ENCODE measurements around the gene USHBP1. TPM values are rescaled to one million over a fixed set of nuclear protein-coding genes. Genes with fewer than 3 reads are reported as not detected.

USHBP1 gene
- total and polyA plus RNA-seq, 7 experiments from 2014 or later = 0.22 to 1.2 (median 0.49) TPM; not detected in 1

- ATAC-seq = no peak
- no peak overlapping the region for H3K4me3 ChIP-seq (ENCODE audit: low read length)
- no peaks in the 10 kb centered on the region for H3K27me3 ChIP-seq (ENCODE audit: control insufficient read depth in 2 of 2, insufficient read depth in 2 of 2, low read length in 2 of 2)
- H3K36me3 Mint-ChIP-seq = peaks cover 0 to 7% (median 4%) of the 10 kb centered on the region in 5 donors
- peaks cover 0 to 2% (median 0%) of the 10 kb centered on the region in 5 donors for H3K27me3 Mint-ChIP-seq
- no peak overlapping the region for H3K27ac ChIP-seq (ENCODE audit: low read depth, low read length)
- ChIA-PET CTCF (interaction anchor here (1.6 kb wide), 1 partner anchor 9 kb away, joined by 5 read pairs; no protein-coding TSS in a partner anchor), POLR2A (interaction anchor here (0.5 to 2.9 kb wide), 3 partner anchors 53 to 179 kb away, joined by 3 to 15 read pairs (median 4); partner anchors contain the start of gene USE1)
- H3K4me1 Mint-ChIP-seq = peaks cover 8 to 30% (median 22%) of the 10 kb centered on the region in 7 donors
- peaks cover 0 to 4% (median 0%) of the 10 kb centered on the region in 11 donors for H3K9me3 Mint-ChIP-seq
- H3K27ac Mint-ChIP-seq = no peak overlapping the region
- peaks cover 0 to 35% (median 6%) of the 10 kb centered on the region in 3 experiments for H3K36me3 ChIP-seq (ENCODE audit: control insufficient read depth in 2 of 3, insufficient read depth in 3 of 3, low read length in 3 of 3)
- H3K9me3 ChIP-seq (ENCODE audit: control insufficient read depth in 2 of 3, low read length in 3 of 3) = no peaks in the 10 kb centered on the region
- DNase-seq = no peak
- intact Hi-C loops (cut with micrococcal nuclease) = no loop called here
- H3K4me3 Mint-ChIP-seq = peak overlapping the region; percentile 27 to 90 (median 74)
- H3K4me1 ChIP-seq (ENCODE audit: control insufficient read depth in 2 of 2, insufficient read depth in 2 of 2, low read length in 2 of 2) = peaks cover 6 to 18% of the 10 kb centered on the region in 2 donors
Observed at GRCh38 chr19:17268754-17269153, 4.2 kb upstream of the USHBP1 start.

GRCh38 chr19:17266975-17267788 lies 2.6 kb upstream of the USHBP1 start, which contains the start of gene BABAM1:
Gene BABAM1 (plus strand): TSS chr19:17267443. CDS start chr19:17268807, 1,364 bp downstream.
- intact Hi-C loops (cut with micrococcal nuclease) = loop anchor here (1.0 to 2.0 kb wide), 13 partner anchors 20 to 266 kb away; partner anchors contain the start of genes GTPBP3 (in 2 of the 2), HAUS8 (in 2 of the 2), MRPL34 (in 2 of the 2) and MYO9B (in 2 of the 2)
- peak; percentile 96 for ATAC-seq
- Histone ChIP-seq H3K27me3 (ENCODE audit: control insufficient read depth in 2 of 2, insufficient read depth in 2 of 2, low read length in 2 of 2) (no peaks in the 10 kb centered on the region), H3K9me3 (ENCODE audit: control insufficient read depth in 2 of 3, low read length in 3 of 3) (no peaks in the 10 kb centered on the region), H3K36me3 (ENCODE audit: control insufficient read depth in 2 of 3, insufficient read depth in 3 of 3, low read length in 3 of 3) (peaks cover 0 to 24% (median 6%) of the 10 kb centered on the region in 3 experiments), H3K4me1 (ENCODE audit: control insufficient read depth in 2 of 2, insufficient read depth in 2 of 2, low read length in 2 of 2) (peaks cover 6 to 18% of the 10 kb centered on the region in 2 donors), H3K4me3 (ENCODE audit: low read length) (peak within 1 kb of the TSS; percentile 84), H3K27ac (ENCODE audit: low read depth, low read length) (peak within 1 kb of the TSS; percentile 76)
- POLR2A ChIA-PET = interaction anchor here (0.6 to 3.4 kb wide), 23 partner anchors 9 to 607 kb away, joined by 3 to 18 read pairs (median 4); partner anchors contain the start of genes DDA1, MVB12A, OCEL1 and PGLS
- H3K27me3 Mint-ChIP-seq = peaks cover 0 to 2% (median 0%) of the 10 kb centered on the region in 5 donors
- peak within 1 kb of the TSS; percentile 68 to 92 (median 84) for H3K4me3 Mint-ChIP-seq
- CTCF ChIA-PET = interaction anchor here (0.6 to 1.4 kb wide), 8 partner anchors 12 to 143 kb away, joined by 3 to 14 read pairs (median 4); partner anchors contain the start of gene MRPL34
- H3K36me3 Mint-ChIP-seq = peaks cover 0 to 7% (median 4%) of the 10 kb centered on the region in 5 donors
- H3K4me1 Mint-ChIP-seq = peaks cover 8 to 30% (median 22%) of the 10 kb centered on the region in 7 donors
- H3K9me3 Mint-ChIP-seq = peaks cover 0 to 4% (median 0%) of the 10 kb centered on the region in 11 donors
- DNase-seq = peak; percentile 69 to 99 (median 99)
- H3K27ac Mint-ChIP-seq = peak within 1 kb of the TSS; percentile 69 to 93 (median 82)

GRCh38 chr19:17266589-17266974 lies 2.0 kb upstream of the USHBP1 start:
- no peaks in the 10 kb centered on the region for H3K27me3 ChIP-seq (ENCODE audit: control insufficient read depth in 2 of 2, insufficient read depth in 2 of 2, low read length in 2 of 2)
- peaks cover 0 to 18% (median 6%) of the 10 kb centered on the region in 3 experiments for H3K36me3 ChIP-seq (ENCODE audit: control insufficient read depth in 2 of 3, insufficient read depth in 3 of 3, low read length in 3 of 3)
- peak overlapping the region; percentile 69 to 93 (median 82) for H3K27ac Mint-ChIP-seq
- H3K4me1 Mint-ChIP-seq = peaks cover 8 to 30% (median 22%) of the 10 kb centered on the region in 7 donors
- intact Hi-C loops (cut with micrococcal nuclease) = loop anchor here in 1 of 2 donors (2.0 kb wide), 2 partner anchors 20 to 32 kb away; no protein-coding TSS in a partner anchor
- H3K9me3 ChIP-seq (ENCODE audit: control insufficient read depth in 2 of 3, low read length in 3 of 3) = no peaks in the 10 kb centered on the region
- peak overlapping the region; percentile 68 to 92 (median 84) for H3K4me3 Mint-ChIP-seq
- ChIA-PET CTCF (interaction anchor here (0.6 to 1.4 kb wide), 9 partner anchors 13 to 1056 kb away, joined by 3 to 14 read pairs (median 4); partner anchors contain the start of genes LSM4 and MRPL34), POLR2A (interaction anchor here (0.6 to 3.4 kb wide), 19 partner anchors 8 to 606 kb away, joined by 3 to 18 read pairs (median 6); partner anchors contain the start of genes DDA1, MVB12A, OCEL1 and USE1)
- peak overlapping the region; percentile 38 for H3K4me3 ChIP-seq (ENCODE audit: low read length)
- H3K27ac ChIP-seq (ENCODE audit: low read depth, low read length) = peak overlapping the region; percentile 48
- peaks cover 0 to 7% (median 4%) of the 10 kb centered on the region in 5 donors for H3K36me3 Mint-ChIP-seq
- peaks cover 0 to 4% (median 0%) of the 10 kb centered on the region in 11 donors for H3K9me3 Mint-ChIP-seq
- no peak for ATAC-seq
- H3K27me3 Mint-ChIP-seq = peaks cover 0 to 2% (median 0%) of the 10 kb centered on the region in 5 donors
- DNase-seq = no peak
- peaks cover 6 to 18% of the 10 kb centered on the region in 2 donors for H3K4me1 ChIP-seq (ENCODE audit: control insufficient read depth in 2 of 2, insufficient read depth in 2 of 2, low read length in 2 of 2)

GRCh38 chr19:17266026-17266425 lies 1.5 kb upstream of the USHBP1 start:
- Histone ChIP-seq H3K27ac (ENCODE audit: low read depth, low read length) (no peak overlapping the region), H3K27me3 (ENCODE audit: control insufficient read depth in 2 of 2, insufficient read depth in 2 of 2, low read length in 2 of 2) (no peaks in the 10 kb centered on the region), H3K9me3 (ENCODE audit: control insufficient read depth in 2 of 3, low read length in 3 of 3) (no peaks in the 10 kb centered on the region), H3K4me3 (ENCODE audit: low read length) (no peak overlapping the region), H3K4me1 (ENCODE audit: control insufficient read depth in 2 of 2, insufficient read depth in 2 of 2, low read length in 2 of 2) (peaks cover 6 to 18% of the 10 kb centered on the region in 2 donors), H3K36me3 (ENCODE audit: control insufficient read depth in 2 of 3, insufficient read depth in 3 of 3, low read length in 3 of 3) (peaks cover 0 to 13% (median under 1%) of the 10 kb centered on the region in 3 experiments)
- Mint-ChIP-seq H3K4me3 (peak overlapping the region in 1 of 10 donors; percentile 9), H3K4me1 (peaks cover 8 to 31% (median 22%) of the 10 kb centered on the region in 7 donors), H3K27ac (peak overlapping the region in 2 of 9 donors; percentile 30 to 82), H3K36me3 (peaks cover 0 to 4% (median 0%) of the 10 kb centered on the region in 5 donors), H3K27me3 (peaks cover 0 to 2% (median 0%) of the 10 kb centered on the region in 5 donors), H3K9me3 (peaks cover 0 to 4% (median 0%) of the 10 kb centered on the region in 11 donors)
- ChIA-PET CTCF (interaction anchor here (0.6 to 1.5 kb wide), 5 partner anchors 13 to 1057 kb away, joined by 3 to 5 read pairs (median 5); partner anchors contain the start of gene LSM4), POLR2A (interaction anchor here (0.8 to 3.4 kb wide), 11 partner anchors 7 to 605 kb away, joined by 3 to 18 read pairs (median 6); partner anchors contain the start of genes OCEL1 and USE1)
- ATAC-seq (no peak), DNase-seq (no peak)
- intact Hi-C loops (cut with micrococcal nuclease) = loop anchor here in 1 of 2 donors (2.0 kb wide), 2 partner anchors 19 to 31 kb away; no protein-coding TSS in a partner anchor

GRCh38 chr19:17263712-17264640 lies 569 bp downstream of the USHBP1 start:
- Mint-ChIP-seq H3K27ac (peak overlapping the region in 7 of 9 donors; percentile 0 to 82 (median 47)), H3K4me3 (peak overlapping the region in 2 of 10 donors; percentile 38 to 52), H3K4me1 (peaks cover 13 to 32% (median 26%) of the 10 kb centered on the region in 7 donors), H3K27me3 (peaks cover 0 to 2% (median 0%) of the 10 kb centered on the region in 5 donors), H3K9me3 (peaks cover 0 to 4% (median 0%) of the 10 kb centered on the region in 11 donors), H3K36me3 (no peaks in the 10 kb centered on the region)
- no peak for ATAC-seq
- intact Hi-C loops (cut with micrococcal nuclease) = no loop called here
- ChIA-PET CTCF (interaction anchor here (1.1 to 1.3 kb wide), 2 partner anchors 29 to 192 kb away, joined by 4 read pairs; no protein-coding TSS in a partner anchor), POLR2A (interaction anchor here (0.6 to 1.8 kb wide), 7 partner anchors 8 to 480 kb away, joined by 3 to 6 read pairs (median 4); partner anchors contain the start of gene USE1)
- Histone ChIP-seq H3K27me3 (ENCODE audit: control insufficient read depth in 2 of 2, insufficient read depth in 2 of 2, low read length in 2 of 2) (no peaks in the 10 kb centered on the region), H3K4me1 (ENCODE audit: control insufficient read depth in 2 of 2, insufficient read depth in 2 of 2, low read length in 2 of 2) (peaks cover 6 to 18% of the 10 kb centered on the region in 2 donors), H3K9me3 (ENCODE audit: control insufficient read depth in 2 of 3, low read length in 3 of 3) (no peaks in the 10 kb centered on the region), H3K27ac (ENCODE audit: low read depth, low read length) (no peak overlapping the region), H3K36me3 (ENCODE audit: control insufficient read depth in 2 of 3, insufficient read depth in 3 of 3, low read length in 3 of 3) (peaks cover 0 to 3% (median 0%) of the 10 kb centered on the region in 3 experiments), H3K4me3 (ENCODE audit: low read length) (no peak overlapping the region)
- no peak for DNase-seq

Data from naive thymus-derived CD4-positive, alpha-beta T cell (primary cell).